IPS-18c (cell line): ENCODE measurements around the gene UNC5B.

ENCODE experiments used
- H3K4me3 ChIP-seq: 2 replicates; pipeline ENCODE4 v1.7.0; 2013; ENCODE audit warnings: low read depth, mild to moderate bottlenecking, low read length, moderate library complexity; ENCODE audit not compliant: insufficient read depth
- H3K9me3 ChIP-seq: one replicate; pipeline ENCODE4 v1.6.1; 2013; ENCODE audit warnings: mild to moderate bottlenecking, low read length, moderate library complexity; ENCODE audit not compliant: control insufficient read depth, insufficient read depth

The UNC5B gene

DNA sequence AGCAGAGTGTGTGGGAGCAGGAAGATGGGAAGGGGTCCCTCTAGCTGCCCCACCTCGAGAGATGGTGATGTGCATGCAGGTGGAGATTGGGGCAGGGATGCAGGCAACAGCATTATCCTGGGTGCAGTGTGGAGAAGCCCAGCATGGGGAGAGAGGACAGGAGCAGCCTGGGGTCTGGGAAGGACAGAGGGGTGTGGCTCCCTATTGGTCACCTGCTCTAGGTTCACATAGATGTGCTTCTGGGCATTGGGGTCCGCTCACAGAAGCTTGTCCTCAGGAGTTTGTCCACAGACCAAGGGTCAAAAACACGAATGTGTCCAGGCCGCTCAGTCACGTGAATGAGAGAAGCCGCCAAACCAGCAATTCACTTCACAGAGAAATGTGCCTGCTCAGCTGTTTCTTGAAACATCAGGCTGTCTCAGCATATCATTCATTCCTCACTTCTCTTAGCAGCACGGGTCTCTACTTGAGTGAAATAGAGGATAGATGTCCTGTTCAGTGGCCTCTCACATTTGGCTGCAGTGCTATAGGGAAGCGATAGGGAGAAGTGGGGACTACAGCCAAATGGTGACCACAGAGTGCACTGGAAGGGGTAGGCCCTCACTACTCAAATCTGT lies 95.2 kb downstream of the UNC5B start:
- H3K9me3 ChIP-seq, result no peaks in the 10 kb centered on the region
- no peak overlapping the region for H3K4me3 ChIP-seq

DNA sequence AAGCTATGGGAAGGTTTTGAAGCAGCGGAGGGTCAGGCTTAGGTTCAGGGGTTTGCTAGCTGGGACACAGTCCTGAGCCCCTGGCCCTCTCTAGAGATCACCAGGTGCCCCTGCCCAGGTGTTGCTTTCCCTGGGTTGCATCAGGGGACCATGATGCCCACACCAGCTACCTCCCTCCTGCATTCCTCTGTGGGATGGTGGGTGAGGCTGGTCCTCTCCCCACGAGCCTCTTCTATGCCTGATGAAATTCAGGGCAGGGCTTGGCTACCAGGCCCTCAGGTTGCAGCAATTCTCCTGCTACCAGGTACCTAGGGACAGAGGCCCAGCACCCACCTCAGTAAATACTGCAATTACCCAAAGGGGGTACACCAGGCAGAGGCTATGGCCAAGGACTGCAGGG lies 95.9 kb downstream of the UNC5B start:
- no peak overlapping the region for H3K4me3 ChIP-seq
- H3K9me3 ChIP-seq, result no peaks in the 10 kb centered on the region

DNA sequence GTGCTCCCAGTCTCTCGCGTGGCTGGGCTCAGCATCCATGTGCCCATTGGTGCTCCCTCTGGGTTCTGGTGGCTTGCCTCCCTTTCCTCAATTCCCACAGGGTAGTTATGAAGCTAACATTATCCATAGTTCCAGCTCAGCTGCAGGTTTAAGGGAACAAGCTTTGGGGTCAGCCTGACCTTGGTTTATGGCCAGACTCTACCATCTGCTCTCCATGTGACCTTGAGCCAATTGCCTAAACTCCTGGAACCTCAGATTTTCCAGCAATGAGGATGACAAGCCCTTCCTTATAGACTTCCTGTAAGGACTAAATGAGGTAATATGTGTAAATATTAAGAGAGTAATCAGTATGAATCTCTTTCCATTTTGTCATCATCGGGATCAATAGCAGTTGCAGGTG lies 96.6 kb downstream of the UNC5B start:
- H3K4me3 ChIP-seq, result no peak overlapping the region
- no peaks in the 10 kb centered on the region for H3K9me3 ChIP-seq

DNA sequence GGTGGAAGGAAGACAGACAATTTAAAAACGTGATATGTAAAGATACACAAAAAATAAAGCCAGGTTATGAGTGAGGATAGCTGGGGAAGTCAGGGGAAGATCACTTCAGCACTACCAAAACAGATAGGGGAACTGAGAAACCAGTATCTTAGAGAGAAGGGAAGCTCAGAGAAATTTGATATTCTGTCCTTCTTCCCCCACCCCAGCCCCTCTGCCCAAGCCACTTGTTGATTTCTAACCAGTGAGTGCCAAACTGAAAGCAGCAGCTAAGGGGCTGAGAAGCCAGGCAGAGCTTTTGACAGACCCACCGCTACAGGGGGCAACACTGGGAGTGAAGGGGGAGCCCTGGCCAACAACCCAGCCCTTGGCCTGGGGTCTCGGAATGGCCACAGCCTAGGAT lies 97.5 kb downstream of the UNC5B start:
- Histone ChIP-seq H3K9me3 (no peaks in the 10 kb centered on the region), H3K4me3 (no peak overlapping the region)

DNA sequence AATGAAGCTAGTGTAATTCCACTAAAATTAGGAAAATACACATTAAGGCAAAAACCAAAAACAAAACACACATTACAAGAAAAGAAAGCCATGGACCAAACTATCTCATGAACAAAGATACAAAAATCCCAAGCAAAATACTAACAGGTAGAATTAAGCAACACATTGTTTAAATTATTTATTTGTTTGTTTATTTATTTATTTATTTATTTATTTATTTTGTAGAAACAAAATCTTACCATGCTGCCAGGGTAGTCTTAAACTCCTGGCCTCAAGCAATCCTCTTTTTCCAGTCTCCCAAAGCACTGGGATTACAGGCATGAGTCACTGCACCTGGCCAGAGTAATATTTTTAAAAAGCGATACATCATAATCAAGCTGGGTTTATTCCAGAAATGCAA lies 99.8 kb downstream of the UNC5B start:
- no peak overlapping the region for H3K4me3 ChIP-seq

DNA sequence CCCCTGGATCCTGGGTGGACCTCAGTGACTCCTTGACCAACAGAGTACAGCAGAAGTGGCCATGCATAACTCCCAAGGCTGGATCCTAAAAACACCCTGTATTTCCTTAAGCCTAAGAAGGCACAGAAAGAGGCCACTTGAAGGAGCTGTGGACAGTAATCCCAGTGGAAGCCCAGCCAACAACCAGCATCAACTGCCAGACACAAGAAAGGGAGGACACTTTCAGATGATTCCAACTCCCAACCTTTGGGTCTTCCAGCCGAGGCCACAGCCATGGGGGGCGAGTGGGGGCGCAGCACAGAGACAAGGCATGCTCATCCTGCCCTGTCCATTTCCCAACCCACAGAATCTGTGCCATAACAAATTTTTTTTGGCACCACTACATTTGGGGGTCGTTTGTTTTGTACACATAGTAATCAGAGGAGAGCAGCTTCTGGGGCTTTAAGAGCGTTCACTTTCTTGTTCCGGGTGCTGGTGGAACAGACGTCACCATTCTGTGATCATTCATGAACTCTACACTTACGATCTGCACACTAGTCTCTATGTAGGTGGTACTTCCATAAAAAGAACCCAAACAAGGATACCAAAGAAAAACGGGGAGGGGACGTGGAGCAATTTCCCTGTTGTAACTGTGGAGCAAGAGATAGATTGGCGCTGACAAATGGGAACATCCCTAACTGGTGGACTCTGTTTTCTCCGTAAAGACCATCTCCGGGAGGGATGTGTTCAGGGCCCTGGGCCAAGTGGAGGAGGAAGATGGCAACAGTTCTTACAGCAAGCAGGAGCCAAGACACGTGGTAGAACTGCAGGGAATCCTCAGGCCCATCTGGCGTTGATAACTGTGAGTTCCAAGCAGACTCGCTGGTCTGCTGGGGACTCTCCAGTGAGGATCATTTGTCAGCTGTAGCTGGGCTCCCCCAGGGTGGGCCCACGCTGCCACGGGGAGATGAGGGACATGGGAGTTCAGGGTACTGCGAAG lies 100.7 kb downstream of the UNC5B start:
- Histone ChIP-seq H3K9me3 (no peaks in the 10 kb centered on the region), H3K4me3 (no peak overlapping the region)

More for the DNA sequence above, 99.8 kb downstream of the UNC5B start:
- no peaks in the 10 kb centered on the region for H3K9me3 ChIP-seq

DNA sequence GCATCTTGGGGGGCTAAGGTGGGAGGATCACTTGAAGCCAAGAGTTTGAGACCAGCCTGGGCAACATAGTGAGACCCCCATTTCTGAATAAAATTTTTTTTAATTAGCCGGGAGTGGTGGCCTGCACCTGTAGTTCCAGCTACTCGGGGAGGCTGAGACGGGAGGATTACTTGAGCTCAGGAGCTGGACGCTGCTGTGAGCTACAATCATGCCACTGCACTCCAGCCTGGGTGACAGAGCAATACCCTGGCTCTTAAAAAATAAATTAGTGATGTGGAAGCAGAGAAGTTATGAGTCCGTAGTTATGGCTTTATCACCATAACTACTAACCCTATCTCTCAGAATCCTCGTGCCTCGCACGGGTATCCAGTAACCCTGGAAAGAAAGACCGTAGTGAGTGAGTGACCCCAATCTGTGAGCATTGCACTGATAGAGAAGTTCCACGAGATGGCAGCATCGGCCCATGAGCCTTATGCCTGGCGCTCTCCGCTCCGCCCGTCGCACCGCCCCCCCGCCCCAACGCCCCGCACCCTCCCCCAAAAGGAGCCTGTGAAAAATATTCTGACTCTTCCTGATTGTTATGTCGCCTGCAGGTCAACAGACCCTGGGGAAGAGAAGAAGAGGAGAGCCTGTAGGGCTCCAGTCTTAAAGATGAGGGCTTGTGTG lies 101.8 kb downstream of the UNC5B start:
- Histone ChIP-seq H3K4me3 (peak overlapping the region; percentile 38; the same call in 1 of the 2 replicates), H3K9me3 (no peaks in the 10 kb centered on the region)

DNA sequence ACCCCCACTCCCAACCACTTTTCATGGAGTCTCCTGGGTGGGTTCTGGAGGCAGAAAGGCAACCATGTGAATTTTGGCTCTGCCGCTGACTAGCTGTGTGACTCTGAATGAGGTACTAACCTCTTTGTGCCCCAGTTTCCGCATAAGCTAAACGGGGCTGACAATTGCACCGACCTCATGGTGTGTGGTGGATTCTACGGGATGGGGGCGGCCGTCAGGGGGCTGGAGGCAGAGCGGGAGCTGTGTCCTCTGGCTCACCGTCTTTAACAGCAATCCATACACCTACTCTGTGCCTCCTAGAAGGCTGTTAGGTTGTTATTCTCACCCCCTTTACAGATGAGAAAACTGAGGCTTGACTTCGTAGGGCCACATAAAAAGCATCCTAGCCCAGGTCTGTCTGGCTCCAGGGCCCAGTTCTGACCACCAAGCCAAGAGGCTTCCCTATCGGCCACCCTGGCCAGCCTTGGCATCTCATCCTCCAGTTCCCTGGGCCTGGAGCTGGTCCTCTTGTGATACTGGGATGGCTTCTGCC lies 102.4 kb downstream of the UNC5B start:
- Histone ChIP-seq H3K9me3 (no peaks in the 10 kb centered on the region), H3K4me3 (peak overlapping the region; percentile 38; the same call in 1 of the 2 replicates)

DNA sequence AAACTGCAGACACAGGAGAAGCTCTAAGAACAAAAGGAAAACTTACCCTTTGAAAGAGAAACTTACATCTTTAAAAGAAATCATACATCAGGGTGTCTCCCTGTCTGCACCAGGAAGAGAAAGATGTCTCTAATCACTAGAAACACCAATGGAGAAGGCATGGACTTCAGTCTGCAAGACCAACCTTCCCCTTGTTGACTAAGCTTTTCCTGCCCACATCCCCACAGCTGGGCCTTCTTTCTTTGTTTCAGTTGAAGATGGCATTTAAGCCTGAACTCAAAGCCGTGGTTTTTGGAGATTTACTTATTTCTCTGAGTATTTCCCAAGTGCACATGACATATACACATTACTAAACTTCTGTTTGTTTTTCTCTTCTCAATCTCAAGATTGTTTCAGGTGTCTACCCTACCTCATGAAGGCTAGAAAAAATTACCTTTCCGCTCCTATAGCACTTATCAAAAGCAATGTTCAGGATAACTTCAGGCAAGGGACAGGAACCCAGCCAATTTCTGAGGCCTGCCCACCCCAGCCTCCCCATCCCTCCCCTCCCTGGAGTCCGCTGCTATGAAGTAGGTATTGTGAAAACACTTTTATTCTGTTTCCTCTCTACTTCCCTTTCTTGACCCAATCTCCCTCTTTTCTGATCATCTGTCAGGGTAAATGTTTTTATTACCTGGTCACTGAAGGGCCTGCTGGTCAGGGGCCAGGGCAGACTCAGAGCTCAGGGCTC lies 103.9 kb downstream of the UNC5B start:
- H3K4me3 ChIP-seq, result no peak overlapping the region
- no peaks in the 10 kb centered on the region for H3K9me3 ChIP-seq

DNA sequence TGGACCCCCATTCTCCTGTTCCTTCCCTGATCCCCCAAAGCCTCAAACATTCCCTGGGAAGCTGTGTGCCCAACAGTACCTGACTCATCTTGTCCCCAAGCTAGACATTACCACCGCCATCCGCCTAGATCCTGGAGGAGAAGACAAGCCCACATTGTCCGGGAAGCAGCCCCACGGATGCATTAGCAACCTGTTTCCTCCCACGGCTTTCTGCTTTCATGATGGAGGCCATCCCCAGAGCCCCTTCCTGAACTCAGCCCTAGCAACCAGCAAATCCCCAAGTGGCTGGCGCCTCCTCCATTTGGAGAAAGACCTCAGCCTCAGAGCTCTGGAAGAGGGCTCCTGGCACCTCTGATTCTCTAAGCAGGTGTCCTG lies 104.4 kb downstream of the UNC5B start:
- Histone ChIP-seq H3K4me3 (no peak overlapping the region), H3K9me3 (no peaks in the 10 kb centered on the region)

DNA sequence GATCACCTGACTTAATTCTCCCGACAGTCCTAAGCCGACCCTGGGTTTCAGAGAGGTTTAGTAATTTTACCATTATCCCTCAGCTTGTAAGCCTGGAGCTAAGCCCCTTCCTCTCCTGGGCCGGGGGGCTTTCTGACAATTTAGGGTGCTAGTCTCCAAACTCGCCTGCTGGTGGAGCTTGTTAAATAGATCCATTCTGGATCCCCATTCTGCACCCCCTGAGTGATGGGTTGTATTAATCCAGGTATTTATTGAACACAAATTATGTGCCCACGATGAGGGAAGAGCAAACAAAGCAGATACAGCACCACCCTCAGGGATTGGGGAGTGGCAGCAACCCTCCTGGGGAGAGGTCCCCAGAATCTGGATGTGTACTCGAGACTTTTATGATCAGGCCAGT lies 105.4 kb downstream of the UNC5B start:
- no peaks in the 10 kb centered on the region for H3K9me3 ChIP-seq

DNA sequence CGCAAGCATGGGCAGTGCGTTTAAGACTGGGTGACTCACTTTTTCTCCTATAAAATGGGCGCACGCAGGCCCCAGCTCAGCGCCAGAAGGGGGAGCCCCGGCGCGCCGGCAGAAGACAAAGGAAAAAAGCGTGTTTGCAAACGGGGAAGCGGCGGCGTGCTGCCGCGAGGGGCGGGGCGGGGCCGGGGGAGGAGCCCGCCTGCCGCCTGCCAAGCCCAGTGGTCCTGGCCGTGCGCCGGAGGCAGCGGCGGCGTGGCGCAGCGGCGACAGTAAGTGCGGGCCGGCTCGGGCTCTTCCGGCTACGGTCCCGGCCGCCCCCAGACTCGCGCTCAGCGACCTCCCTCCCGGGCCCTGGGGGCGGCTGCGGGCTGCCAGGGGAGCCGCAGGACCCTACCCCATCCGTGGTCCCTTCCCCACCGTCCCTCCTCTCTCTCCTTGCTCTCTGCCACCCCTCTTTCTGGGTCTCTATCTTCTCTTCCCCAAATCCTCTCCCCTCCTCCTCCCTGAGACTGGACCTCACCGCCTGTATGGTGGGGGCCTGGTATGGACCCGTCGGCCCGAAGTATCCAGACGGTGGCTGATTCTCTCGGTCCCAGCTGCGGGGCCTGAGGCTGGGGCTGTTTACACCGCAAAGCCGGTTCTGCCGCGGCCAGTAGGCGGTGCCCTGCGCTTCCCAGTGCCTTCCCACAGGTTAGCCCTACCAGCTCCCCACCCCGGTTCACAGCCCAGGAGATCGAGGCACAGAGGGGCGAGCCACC lies 106.9 kb downstream of the UNC5B start, which contains the start of gene SLC29A3:
TSS of gene SLC29A3 (plus strand) at position 218 of the 758 bp plus-strand sequence. CDS start at position 269, 51 bp downstream.
- Histone ChIP-seq H3K9me3 (no peaks in the 10 kb centered on the region), H3K4me3 (peak within 1 kb of the TSS; percentile 78)

More for the DNA sequence above, 105.4 kb downstream of the UNC5B start:
- H3K4me3 ChIP-seq, result no peak overlapping the region

DNA sequence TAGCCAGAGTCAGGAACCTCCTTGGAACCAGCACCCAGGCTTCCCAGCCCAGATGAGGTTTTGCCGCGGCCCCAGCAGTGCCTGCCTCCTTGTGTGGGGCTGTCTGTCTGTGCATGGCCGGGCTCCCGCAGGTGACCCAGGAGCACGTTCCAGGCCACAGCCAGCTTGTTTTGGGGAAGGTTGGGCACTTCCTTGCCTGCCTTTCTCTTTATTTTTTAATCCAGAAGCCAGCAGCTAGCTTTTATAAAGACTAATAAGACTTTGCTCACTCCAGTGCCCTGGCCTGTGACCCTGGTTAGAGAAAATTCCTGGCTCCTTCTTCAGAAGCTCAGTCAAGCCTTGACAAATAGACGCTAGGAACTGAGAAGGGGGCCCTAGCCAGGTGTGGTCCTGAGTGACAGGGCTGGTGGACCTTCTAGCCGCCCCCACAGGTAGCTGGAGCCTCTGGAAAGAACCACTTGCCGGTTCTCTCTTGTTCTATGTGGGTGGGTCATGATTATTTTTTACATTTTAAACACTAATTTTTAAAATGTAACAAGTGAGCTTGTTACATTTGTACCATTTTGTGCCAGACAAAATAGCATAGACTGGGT lies 107.5 kb downstream of the UNC5B start:
- H3K9me3 ChIP-seq, result no peaks in the 10 kb centered on the region
- H3K4me3 ChIP-seq, result peak overlapping the region; percentile 78; the same call in 1 of the 2 replicates

DNA sequence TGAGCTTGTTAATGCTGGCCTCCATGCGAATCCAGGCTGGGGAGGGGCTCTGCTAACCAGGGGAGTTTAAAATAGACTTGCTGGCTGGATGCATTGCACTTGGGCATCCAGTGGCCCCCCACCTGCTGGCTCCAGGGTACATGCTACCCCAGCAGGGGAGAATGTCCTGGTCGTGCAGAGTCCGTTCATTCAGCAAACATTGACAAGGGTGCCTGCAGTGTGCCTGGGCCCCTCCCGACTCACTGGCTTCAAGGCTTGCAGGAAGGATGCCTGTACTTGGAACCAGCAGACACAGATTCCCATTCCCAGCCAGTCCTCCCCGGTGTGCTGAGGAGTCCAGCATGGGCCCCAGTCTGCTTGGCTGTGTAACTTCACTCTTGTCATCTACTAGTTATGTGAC lies 108.2 kb downstream of the UNC5B start:
- no peaks in the 10 kb centered on the region for H3K9me3 ChIP-seq
- no peak overlapping the region for H3K4me3 ChIP-seq

DNA sequence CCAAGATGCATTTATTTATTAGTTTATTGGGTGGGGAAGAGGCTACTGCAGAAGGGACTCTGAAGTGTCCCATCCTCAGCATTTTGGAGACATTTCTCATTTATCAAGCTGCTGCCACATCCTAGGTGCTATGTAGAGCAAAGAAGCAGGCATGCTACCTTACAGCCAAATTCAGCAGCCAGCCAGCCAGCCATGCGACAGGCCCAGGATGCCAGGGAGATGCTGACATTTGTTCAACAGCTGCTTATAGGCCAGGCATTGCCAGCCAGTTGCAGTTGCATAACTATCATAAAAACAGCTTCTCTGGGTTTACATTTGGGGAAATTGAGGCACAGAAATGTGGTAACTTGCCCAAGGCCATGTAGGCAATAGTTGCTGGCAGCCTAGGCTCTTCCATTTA lies 109.0 kb downstream of the UNC5B start:
- Histone ChIP-seq H3K4me3 (no peak overlapping the region), H3K9me3 (no peaks in the 10 kb centered on the region)

DNA sequence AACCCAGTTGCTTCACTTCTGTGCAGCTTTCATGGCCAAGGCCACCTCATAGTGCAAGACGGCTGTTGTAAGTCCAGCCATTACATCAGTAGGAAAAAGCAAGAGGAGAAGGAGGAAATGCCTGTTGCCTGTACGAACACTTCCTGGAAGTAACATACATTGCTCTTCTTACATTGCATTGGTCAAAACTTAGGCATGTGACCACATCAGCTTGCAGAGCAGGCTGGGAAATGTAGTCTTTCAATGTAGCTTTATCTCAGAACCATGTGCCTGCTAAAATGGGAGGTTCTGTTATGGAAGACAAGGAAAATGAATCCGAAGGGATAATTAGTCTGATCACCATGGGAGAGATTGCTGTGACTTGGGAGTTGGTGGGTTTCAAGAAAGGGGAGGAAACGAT lies 111.0 kb downstream of the UNC5B start:
- no peaks in the 10 kb centered on the region for H3K9me3 ChIP-seq
- no peak overlapping the region for H3K4me3 ChIP-seq
